Esophagus squamous epithelium (tissue), 5 donors: ENCODE data around the gene LRRC63. TPM values are rescaled to one million over a fixed set of nuclear protein-coding genes. Genes with fewer than 3 reads are reported as not detected.

ENCODE experiments used
- DNase-seq: peaks from one replicate; lab custom pipeline; 2025; lab: John Stamatoyannopoulos, UW
- H3K27ac ChIP-seq, 4 donors: fragments of 200-600 bp; sonication (generic); one replicate each; pipeline ENCODE4 v1.5.1; 2016 to 2019; ENCODE audit warnings: mild to moderate bottlenecking in 1 of 4
- H3K27me3 ChIP-seq, 4 donors: fragments of 200-600 bp; sonication (generic); 1 replicate in 3 of 4; 2 replicates in 1 of 4; pipeline versions ENCODE4 v1.5.1 to v1.6.0; 2017 to 2021; ENCODE audit warnings: antibody characterized with exemption in 1 of 4
- H3K36me3 ChIP-seq, 3 donors: fragments of 200-600 bp; sonication (generic); one replicate each; pipeline ENCODE4 v1.5.1; 2016 to 2019
- H3K4me1 ChIP-seq, 3 donors: fragments of 200-600 bp; sonication (generic); one replicate each; pipeline ENCODE4 v1.5.1; 2017 to 2019
- H3K4me3 ChIP-seq, 4 donors: fragments of 200-600 bp; sonication (generic); 1 replicate in 3 of 4; 2 replicates in 1 of 4; pipeline ENCODE4 v1.5.1; 2016 to 2019; ENCODE audit warnings: mild to moderate bottlenecking in 2 of 4, moderate library complexity in 1 of 4
- H3K9me3 ChIP-seq, 3 donors: fragments of 200-600 bp; sonication (generic); one replicate each; pipeline ENCODE4 v1.5.1; 2016 to 2019
- POLR2A ChIP-seq, 4 donors: fragments of 450-650 bp; IDR thresholded peaks; one replicate each; pipeline ENCODE4 v1.6.1; 2017; ENCODE audit warnings: antibody characterized with exemption in 4 of 4, mild to moderate bottlenecking in 4 of 4, moderate library complexity in 3 of 4
- WGBS, 2 donors: methylation state at CpG; one replicate each; pipeline ENCODE4 v1.1.5; 2018; 5-methylcytosine and 5-hydroxymethylcytosine counted together
- intact Hi-C: fragments of 100-400 bp; cut with DNase I; formaldehyde crosslinking; loops from one replicate; pipeline ENCODE4 v1.15.0; 2022
- total RNA-seq, 4 donors: library from RNA; depleted of rRNA; stranded (reverse); fragments of >200 nt; gene quantifications; one replicate each; pipeline ENCODE4 v1.1.0, GENCODE V29; 2016
- TF ChIP-seq, protein P1 (sequence below), 6 experiments: fragments of 450-650 bp in 4 of 6; fragments of 200-600 bp in 2 of 6; sonication (generic) in 2 of 6; IDR thresholded peaks; one replicate each; pipeline ENCODE4 v1.5.1; 2016 to 2019; ENCODE audit warnings: antibody characterized with exemption in 6 of 6, mild to moderate bottlenecking in 4 of 6, moderate library complexity in 4 of 6
- donor health status: DM: yes; HTN: yes; CAD: no.

LRRC63 gene
- total RNA-seq, 4 donors from 2014 or later: not detected

- Histone ChIP-seq H3K27ac (peak overlapping the region in 1 of 4 donors; percentile 7), H3K36me3 (no peaks in the 10 kb centered on the region), H3K4me1 (peaks cover 0 to 35% (median 0%) of the 10 kb centered on the region in 3 donors), H3K4me3 (no peak overlapping the region), H3K9me3 (no peaks in the 10 kb centered on the region), H3K27me3 (peaks cover 0 to 10% (median 0%) of the 10 kb centered on the region in 4 donors)
- DNase-seq: no peak
- TF ChIP-seq, protein P1, sequence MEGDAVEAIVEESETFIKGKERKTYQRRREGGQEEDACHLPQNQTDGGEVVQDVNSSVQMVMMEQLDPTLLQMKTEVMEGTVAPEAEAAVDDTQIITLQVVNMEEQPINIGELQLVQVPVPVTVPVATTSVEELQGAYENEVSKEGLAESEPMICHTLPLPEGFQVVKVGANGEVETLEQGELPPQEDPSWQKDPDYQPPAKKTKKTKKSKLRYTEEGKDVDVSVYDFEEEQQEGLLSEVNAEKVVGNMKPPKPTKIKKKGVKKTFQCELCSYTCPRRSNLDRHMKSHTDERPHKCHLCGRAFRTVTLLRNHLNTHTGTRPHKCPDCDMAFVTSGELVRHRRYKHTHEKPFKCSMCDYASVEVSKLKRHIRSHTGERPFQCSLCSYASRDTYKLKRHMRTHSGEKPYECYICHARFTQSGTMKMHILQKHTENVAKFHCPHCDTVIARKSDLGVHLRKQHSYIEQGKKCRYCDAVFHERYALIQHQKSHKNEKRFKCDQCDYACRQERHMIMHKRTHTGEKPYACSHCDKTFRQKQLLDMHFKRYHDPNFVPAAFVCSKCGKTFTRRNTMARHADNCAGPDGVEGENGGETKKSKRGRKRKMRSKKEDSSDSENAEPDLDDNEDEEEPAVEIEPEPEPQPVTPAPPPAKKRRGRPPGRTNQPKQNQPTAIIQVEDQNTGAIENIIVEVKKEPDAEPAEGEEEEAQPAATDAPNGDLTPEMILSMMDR (IDR thresholded peaks at IDR 0.05): no peak
- no peak for TF ChIP-seq POLR2A (IDR thresholded peaks at IDR 0.05)
- WGBS, 2 donors: 25 to 63% methylated on average over 3 of the region's 3 CpGs
- intact Hi-C loops: no loop called here
Measured at GRCh38 chr13:46170687-46171086, 41.0 kb upstream of the LRRC63 start.

GRCh38 chr13:46171217-46171616 lies 40.5 kb upstream of the LRRC63 start:
- 46 to 48% methylated on average over 4 of the region's 4 CpGs for WGBS, 2 donors
- Histone ChIP-seq H3K4me3 (no peak overlapping the region), H3K4me1 (peaks cover 0 to 35% (median 0%) of the 10 kb centered on the region in 3 donors)

GRCh38 chr13:46171739-46172138 lies 40.0 kb upstream of the LRRC63 start:
- whole genome bisulfite sequencing, 2 donors: 73 to 81% methylated on average over 7 of the region's 7 CpGs
- TF ChIP-seq, protein P1 (IDR thresholded peaks at IDR 0.05): no peak
- TF ChIP-seq POLR2A (IDR thresholded peaks at IDR 0.05): no peak
- intact Hi-C loops: no loop called here
- Histone ChIP-seq H3K27ac (peak overlapping the region in 2 of 4 donors; percentile 44 to 47), H3K4me1 (peaks cover 0 to 35% (median 0%) of the 10 kb centered on the region in 3 donors), H3K27me3 (peaks cover 0 to 10% (median 0%) of the 10 kb centered on the region in 4 donors), H3K9me3 (no peaks in the 10 kb centered on the region), H3K36me3 (no peaks in the 10 kb centered on the region), H3K4me3 (no peak overlapping the region)
- DNase-seq: no peak

More at GRCh38 chr13:46171217-46171616, 40.5 kb upstream of the LRRC63 start:
- Histone ChIP-seq H3K9me3 (no peaks in the 10 kb centered on the region), H3K27me3 (peaks cover 0 to 10% (median 0%) of the 10 kb centered on the region in 4 donors), H3K36me3 (no peaks in the 10 kb centered on the region), H3K27ac (peak overlapping the region in 2 of 4 donors; percentile 22 to 44)
- TF ChIP-seq POLR2A (IDR thresholded peaks at IDR 0.05): no peak
- TF ChIP-seq, protein P1 (IDR thresholded peaks at IDR 0.05): no peak
- DNase-seq: no peak
- intact Hi-C loops: no loop called here

GRCh38 chr13:46172531-46172991 lies 39.2 kb upstream of the LRRC63 start:
- Histone ChIP-seq H3K27ac (peak overlapping the region in 2 of 4 donors; percentile 22 to 47), H3K4me1 (peaks cover 0 to 35% (median 0%) of the 10 kb centered on the region in 3 donors), H3K27me3 (peaks cover 0 to 10% (median 0%) of the 10 kb centered on the region in 4 donors), H3K36me3 (no peaks in the 10 kb centered on the region), H3K9me3 (no peaks in the 10 kb centered on the region), H3K4me3 (no peak overlapping the region)
- TF ChIP-seq, protein P1 (IDR thresholded peaks at IDR 0.05): no peak
- no peak for TF ChIP-seq POLR2A (IDR thresholded peaks at IDR 0.05)
- intact Hi-C loops: no loop called here
- no peak for DNase-seq
- 49 to 59% methylated on average over 6 of the region's 6 CpGs for WGBS, 2 donors

GRCh38 chr13:46173656-46174055 lies 38.1 kb upstream of the LRRC63 start:
- peak overlapping the region in 1 of 4 donors; percentile 47 for H3K27ac ChIP-seq
- H3K9me3 ChIP-seq: no peaks in the 10 kb centered on the region
- TF ChIP-seq POLR2A (IDR thresholded peaks at IDR 0.05): no peak
- TF ChIP-seq, protein P1 (IDR thresholded peaks at IDR 0.05): no peak
- intact Hi-C loops: no loop called here
- H3K4me3 ChIP-seq: no peak overlapping the region
- 58 to 75% methylated on average over 2 of the region's 2 CpGs for WGBS, 2 donors
- peaks cover 0 to 34% (median 0%) of the 10 kb centered on the region in 3 donors for H3K4me1 ChIP-seq
- no peak for DNase-seq
- no peaks in the 10 kb centered on the region for H3K36me3 ChIP-seq
- H3K27me3 ChIP-seq: peaks cover 0 to 7% (median 0%) of the 10 kb centered on the region in 4 donors
